ENCODE data around the gene ZNF331.
A peak's percentile ranks its signal among the peaks of the same experiment; 100 is the strongest.
"Not testable (repeated sequence)": the region's sequence is repeated elsewhere in the genome, so short reads cannot be mapped to it uniquely, and the experiment has no call there.

Gene ZNF331

DNA sequence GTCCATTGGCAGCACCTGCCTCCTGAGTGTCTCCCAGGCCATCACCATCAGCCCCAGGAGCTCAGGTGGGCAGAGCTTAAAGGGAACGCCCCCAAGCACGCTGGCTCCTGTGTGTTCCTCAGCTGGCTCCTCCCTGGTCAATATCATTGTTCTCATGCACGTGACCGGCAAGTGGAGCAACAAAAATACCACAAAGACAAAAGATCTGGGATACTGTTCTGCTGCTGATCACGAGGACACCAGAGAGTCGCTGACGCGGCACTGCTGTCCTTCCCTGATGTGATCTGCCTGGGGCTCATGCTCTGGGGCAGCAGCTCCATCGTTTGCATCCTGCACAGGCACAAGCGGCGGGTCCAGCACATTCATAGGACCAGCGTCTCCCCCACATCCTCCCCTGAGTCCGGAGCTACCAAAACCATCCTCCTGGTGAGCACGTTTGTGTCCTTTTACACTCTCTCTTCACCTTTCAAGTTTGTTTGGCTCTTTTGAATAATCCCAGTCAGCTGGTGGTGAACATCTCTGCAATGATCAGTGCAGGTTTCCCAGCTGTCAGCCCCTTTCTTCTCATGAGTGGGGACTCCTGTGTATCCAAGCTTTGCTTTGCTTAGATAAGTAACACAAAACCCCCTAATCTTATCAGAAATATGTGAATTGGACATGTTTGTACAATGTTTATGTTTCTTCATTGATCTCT is 34.1 kb upstream of the ZNF331 start:
- not testable (repeated sequence) for H3K79me2 ChIP-seq (ENCODE audit: insufficient read depth, low read length); H3K36me3 ChIP-seq (ENCODE audit: insufficient read depth, low read length); H3K4me3 ChIP-seq (ENCODE audit: low read depth in 1 of 2, low read length in 2 of 2); ATAC-seq (ENCODE audit: insufficient read depth, low read depth); H4K20me1 ChIP-seq (ENCODE audit: insufficient read depth, low read length); H3K27ac ChIP-seq (ENCODE audit: low read length); H3K27me3 ChIP-seq (ENCODE audit: insufficient read depth, low read length, poor library complexity); H3K9ac ChIP-seq (ENCODE audit: low read depth, low read length); H2AFZ ChIP-seq (ENCODE audit: low read depth, low read length); H3K4me2 ChIP-seq (ENCODE audit: insufficient read depth, low read length); H3K9me3 ChIP-seq (ENCODE audit: insufficient read depth, low read length, severe bottlenecking); H3K4me1 ChIP-seq (ENCODE audit: insufficient read depth, low read length); DNase-seq
- TF ChIP-seq, protein P1, sequence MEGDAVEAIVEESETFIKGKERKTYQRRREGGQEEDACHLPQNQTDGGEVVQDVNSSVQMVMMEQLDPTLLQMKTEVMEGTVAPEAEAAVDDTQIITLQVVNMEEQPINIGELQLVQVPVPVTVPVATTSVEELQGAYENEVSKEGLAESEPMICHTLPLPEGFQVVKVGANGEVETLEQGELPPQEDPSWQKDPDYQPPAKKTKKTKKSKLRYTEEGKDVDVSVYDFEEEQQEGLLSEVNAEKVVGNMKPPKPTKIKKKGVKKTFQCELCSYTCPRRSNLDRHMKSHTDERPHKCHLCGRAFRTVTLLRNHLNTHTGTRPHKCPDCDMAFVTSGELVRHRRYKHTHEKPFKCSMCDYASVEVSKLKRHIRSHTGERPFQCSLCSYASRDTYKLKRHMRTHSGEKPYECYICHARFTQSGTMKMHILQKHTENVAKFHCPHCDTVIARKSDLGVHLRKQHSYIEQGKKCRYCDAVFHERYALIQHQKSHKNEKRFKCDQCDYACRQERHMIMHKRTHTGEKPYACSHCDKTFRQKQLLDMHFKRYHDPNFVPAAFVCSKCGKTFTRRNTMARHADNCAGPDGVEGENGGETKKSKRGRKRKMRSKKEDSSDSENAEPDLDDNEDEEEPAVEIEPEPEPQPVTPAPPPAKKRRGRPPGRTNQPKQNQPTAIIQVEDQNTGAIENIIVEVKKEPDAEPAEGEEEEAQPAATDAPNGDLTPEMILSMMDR (IDR thresholded peaks at IDR 0.05; ENCODE audit: borderline replicate concordance, extremely low read depth, low read length, poor library complexity, severe bottlenecking) = peak; percentile 23

DNA sequence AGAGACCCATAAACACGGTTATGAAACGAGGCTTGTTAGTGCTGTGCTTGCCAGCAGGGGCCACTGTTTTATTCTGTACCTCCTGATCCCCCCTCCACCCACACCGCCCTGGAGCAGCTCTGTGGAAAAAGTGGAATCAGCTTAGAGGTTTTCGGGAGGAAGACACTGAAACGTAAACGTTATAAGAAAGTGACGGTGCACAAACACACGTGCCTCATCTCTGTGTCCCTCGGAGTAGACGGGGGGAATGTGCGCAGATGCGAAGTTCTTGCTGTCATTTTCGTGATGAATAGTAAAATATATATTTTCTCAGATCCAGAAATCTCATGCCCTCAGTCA is 33.6 kb upstream of the ZNF331 start:
- H3K4me3 ChIP-seq (ENCODE audit: low read depth in 1 of 2, low read length in 2 of 2); H3K27me3 ChIP-seq (ENCODE audit: insufficient read depth, low read length, poor library complexity); H3K4me2 ChIP-seq (ENCODE audit: insufficient read depth, low read length); H4K20me1 ChIP-seq (ENCODE audit: insufficient read depth, low read length); H3K36me3 ChIP-seq (ENCODE audit: insufficient read depth, low read length); H3K27ac ChIP-seq (ENCODE audit: low read length); H3K4me1 ChIP-seq (ENCODE audit: insufficient read depth, low read length); H2AFZ ChIP-seq (ENCODE audit: low read depth, low read length); H3K9me3 ChIP-seq (ENCODE audit: insufficient read depth, low read length, severe bottlenecking); H3K79me2 ChIP-seq (ENCODE audit: insufficient read depth, low read length); DNase-seq; H3K9ac ChIP-seq (ENCODE audit: low read depth, low read length): not testable (repeated sequence)
- peak; percentile 58; the same call in 1 of the 3 replicates for ATAC-seq (ENCODE audit: insufficient read depth, low read depth)
- TF ChIP-seq, protein P1 (IDR thresholded peaks at IDR 0.05; ENCODE audit: borderline replicate concordance, extremely low read depth, low read length, poor library complexity, severe bottlenecking) = peak; percentile 8

GRCh38 chr19:53504885-53505284 is 33.1 kb upstream of the ZNF331 start:
- no peaks in the 10 kb centered on the region for H3K36me3 ChIP-seq (ENCODE audit: insufficient read depth, low read length)
- ATAC-seq (ENCODE audit: insufficient read depth, low read depth) (no peak), DNase-seq (no peak)
- H3K79me2 ChIP-seq (ENCODE audit: insufficient read depth, low read length) = no peaks in the 10 kb centered on the region
- H3K4me1 ChIP-seq (ENCODE audit: insufficient read depth, low read length) = no peaks in the 10 kb centered on the region
- no peak for TF ChIP-seq EZH2 (IDR thresholded peaks at IDR 0.05; ENCODE audit: borderline replicate concordance, low read depth, low read length, severe bottlenecking)
- TF ChIP-seq, protein P1 (IDR thresholded peaks at IDR 0.05; ENCODE audit: borderline replicate concordance, extremely low read depth, low read length, poor library complexity, severe bottlenecking) = no peak
- no peaks in the 10 kb centered on the region for H3K9me3 ChIP-seq (ENCODE audit: insufficient read depth, low read length, severe bottlenecking)
- H4K20me1 ChIP-seq (ENCODE audit: insufficient read depth, low read length) = no peaks in the 10 kb centered on the region
- H3K4me3 ChIP-seq (ENCODE audit: low read depth in 1 of 2, low read length in 2 of 2) = no peak overlapping the region
- no peak overlapping the region for H2AFZ ChIP-seq (ENCODE audit: low read depth, low read length)
- no peak overlapping the region for H3K4me2 ChIP-seq (ENCODE audit: insufficient read depth, low read length)
- H3K27ac ChIP-seq (ENCODE audit: low read length) = no peak overlapping the region
- no peak overlapping the region for H3K9ac ChIP-seq (ENCODE audit: low read depth, low read length)
- H3K27me3 ChIP-seq (ENCODE audit: insufficient read depth, low read length, poor library complexity) = no peaks in the 10 kb centered on the region

GRCh38 chr19:53506728-53507127 is 31.2 kb upstream of the ZNF331 start:
- ATAC-seq (ENCODE audit: insufficient read depth, low read depth) = no peak
- H3K27me3 ChIP-seq (ENCODE audit: insufficient read depth, low read length, poor library complexity) = no peaks in the 10 kb centered on the region
- no peaks in the 10 kb centered on the region for H3K4me1 ChIP-seq (ENCODE audit: insufficient read depth, low read length)
- H3K9me3 ChIP-seq (ENCODE audit: insufficient read depth, low read length, severe bottlenecking) = no peaks in the 10 kb centered on the region
- H3K27ac ChIP-seq (ENCODE audit: low read length) = no peak overlapping the region
- no peaks in the 10 kb centered on the region for H3K36me3 ChIP-seq (ENCODE audit: insufficient read depth, low read length)
- no peak overlapping the region for H3K4me3 ChIP-seq (ENCODE audit: low read depth in 1 of 2, low read length in 2 of 2)
- no peak overlapping the region for H3K9ac ChIP-seq (ENCODE audit: low read depth, low read length)
- no peaks in the 10 kb centered on the region for H3K79me2 ChIP-seq (ENCODE audit: insufficient read depth, low read length)
- no peak for TF ChIP-seq EZH2 (IDR thresholded peaks at IDR 0.05; ENCODE audit: borderline replicate concordance, low read depth, low read length, severe bottlenecking)
- DNase-seq = no peak
- no peaks in the 10 kb centered on the region for H4K20me1 ChIP-seq (ENCODE audit: insufficient read depth, low read length)
- no peak overlapping the region for H2AFZ ChIP-seq (ENCODE audit: low read depth, low read length)
- no peak overlapping the region for H3K4me2 ChIP-seq (ENCODE audit: insufficient read depth, low read length)
